DMS 273 (cell line): ENCODE measurements around the gene ZBTB7A.

Experiments used
- DNase-seq: peaks from one replicate; lab custom pipeline; 2025; ENCODE audit not compliant: unreplicated experiment; lab: John Stamatoyannopoulos, UW

The ZBTB7A gene

DNA sequence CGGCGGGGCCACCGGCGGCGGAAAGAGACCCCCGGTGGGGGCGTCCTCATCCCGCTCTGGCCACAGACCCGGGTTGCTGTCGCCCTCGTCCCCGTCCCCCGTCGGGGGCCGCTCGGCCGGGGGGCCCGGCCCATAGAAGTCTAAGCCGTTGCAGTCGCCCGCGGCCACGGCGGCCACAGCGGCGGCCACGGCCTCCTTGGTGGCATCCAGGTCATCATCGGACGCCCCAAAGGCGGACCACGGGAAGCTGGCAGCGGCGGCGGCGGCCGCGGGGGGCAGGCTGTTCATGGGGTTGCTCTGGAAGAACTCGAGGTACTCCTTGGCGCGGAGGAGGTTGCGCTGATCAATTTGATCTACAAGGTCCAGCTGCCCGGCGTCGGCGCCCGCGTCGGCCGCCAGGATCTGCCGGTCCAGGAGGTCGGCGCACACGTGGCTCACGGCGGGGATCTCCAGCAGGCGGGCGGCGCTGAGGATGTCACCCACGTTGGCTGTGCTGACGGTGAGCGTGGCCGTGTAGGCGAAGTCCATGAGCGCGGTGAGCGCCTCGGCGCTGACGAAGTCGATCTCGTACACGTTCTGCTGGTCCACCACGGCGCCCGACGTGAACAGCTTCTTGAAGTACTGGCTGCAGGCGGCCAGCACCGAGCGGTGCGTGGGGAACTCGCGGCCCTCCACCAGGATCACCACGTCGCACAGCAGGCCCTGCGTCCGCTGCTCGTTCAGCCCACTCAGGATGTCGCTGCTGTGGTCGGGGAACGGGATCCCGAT is 12.1 kb downstream of the ZBTB7A start:
- no peak for DNase-seq

DNA sequence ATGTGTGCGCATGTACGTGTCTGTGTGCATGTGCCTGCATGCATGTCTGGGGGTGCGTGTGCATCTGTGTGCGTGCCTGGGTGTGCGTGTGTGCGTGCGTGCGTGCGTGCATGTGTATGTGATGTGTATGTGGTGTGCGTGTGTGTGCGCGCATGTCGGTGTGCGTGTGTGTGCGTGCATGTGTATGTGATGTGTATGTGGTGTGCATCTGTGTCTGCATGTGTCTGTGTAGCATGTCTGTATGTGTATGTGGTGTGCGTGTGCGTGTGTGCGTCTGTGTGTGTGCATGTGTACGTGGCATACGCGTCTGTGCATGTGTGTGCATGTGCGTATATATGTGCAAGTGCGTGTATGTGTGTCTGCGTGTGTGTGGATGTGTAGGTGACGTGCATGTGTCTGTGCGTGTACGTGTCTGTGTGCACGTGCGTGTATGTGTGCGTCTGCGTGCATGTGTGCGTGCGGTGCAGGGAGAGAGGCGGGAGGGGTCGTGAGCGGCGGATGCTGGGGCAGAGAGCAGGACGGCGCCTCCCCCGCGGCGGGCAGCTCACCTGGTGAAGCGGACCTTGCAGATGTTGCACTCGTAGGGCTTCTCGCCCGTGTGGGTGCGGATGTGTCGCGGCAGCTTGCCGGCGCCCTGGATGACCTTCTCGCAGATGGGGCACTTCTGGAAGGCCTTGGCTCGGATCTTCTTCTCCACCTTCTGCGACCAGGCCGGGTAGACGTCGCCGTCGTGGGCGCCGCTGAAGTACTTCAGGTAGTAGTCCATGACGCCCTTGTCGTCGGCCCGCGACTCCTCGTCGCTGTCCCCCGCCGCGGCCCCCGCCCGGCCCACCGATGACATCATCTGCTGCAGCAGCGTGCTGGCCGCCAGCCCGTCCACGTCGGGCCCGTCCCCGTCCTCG is 13.0 kb downstream of the ZBTB7A start:
- no peak for DNase-seq

DNA sequence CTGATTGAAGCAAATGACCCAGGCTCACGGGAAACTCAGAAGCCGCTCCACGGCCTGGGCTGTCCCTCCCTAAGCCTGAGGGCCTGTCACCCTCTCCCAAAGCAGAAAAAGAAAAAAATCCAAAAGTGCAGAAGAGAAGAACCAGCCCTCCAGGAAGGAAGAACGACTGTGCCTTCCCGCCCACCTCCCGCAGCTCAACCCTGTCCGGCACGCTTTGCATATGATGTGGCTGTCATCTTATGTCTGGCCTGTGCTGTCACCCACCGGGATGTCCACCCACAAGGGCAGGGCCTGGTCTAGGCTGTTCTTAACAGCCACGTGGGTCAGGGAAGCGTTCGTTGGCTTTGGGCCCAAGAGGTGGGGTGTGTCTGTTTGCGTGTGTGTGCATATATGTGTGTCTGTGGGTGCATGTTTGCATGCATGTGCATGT is 13.7 kb downstream of the ZBTB7A start:
- DNase-seq, result no peak

DNA sequence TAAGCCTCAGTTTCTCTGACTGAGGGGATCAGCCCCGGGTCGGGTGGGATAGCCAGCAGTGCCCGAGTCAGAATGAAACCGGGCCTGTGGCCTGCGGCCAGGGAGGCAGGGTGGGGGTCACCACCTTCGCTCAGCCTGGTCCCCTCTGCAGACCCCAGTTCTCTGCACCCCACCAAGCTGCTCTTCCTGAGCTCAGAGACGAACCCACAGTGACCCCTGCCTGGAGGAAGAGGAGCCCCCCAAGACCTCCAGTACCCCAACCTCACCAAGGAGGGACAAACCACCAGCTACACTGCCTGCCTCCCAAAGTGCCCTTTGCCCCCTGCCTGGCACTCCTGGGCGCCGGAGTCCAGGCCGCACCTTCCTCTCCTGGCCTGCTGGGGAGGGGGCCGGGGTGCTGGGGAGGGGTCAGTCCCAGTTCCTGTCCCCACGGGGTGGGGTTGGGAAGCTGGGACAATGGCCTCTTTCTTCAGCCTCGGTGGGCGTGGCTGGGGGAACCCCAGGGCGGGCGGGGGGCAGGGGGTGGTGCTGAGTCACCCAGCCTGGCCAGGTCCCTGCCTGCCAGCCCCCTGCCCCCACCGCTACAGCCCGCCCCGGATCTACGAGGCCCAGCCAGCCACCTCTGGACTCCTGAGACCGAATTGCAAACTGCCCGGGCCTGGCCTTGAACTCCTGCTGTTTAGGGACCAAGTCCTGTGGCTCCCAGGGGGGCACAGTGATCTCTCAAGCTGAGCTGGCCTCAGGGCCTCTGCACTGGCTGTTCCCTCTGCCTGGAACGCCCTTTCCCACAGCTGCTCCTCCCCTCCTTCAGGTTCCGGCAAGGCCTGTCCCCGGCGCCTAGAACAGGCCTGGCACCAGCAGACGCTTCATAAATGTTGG is 14.3 kb downstream of the ZBTB7A start:
- DNase-seq, result no peak

DNA sequence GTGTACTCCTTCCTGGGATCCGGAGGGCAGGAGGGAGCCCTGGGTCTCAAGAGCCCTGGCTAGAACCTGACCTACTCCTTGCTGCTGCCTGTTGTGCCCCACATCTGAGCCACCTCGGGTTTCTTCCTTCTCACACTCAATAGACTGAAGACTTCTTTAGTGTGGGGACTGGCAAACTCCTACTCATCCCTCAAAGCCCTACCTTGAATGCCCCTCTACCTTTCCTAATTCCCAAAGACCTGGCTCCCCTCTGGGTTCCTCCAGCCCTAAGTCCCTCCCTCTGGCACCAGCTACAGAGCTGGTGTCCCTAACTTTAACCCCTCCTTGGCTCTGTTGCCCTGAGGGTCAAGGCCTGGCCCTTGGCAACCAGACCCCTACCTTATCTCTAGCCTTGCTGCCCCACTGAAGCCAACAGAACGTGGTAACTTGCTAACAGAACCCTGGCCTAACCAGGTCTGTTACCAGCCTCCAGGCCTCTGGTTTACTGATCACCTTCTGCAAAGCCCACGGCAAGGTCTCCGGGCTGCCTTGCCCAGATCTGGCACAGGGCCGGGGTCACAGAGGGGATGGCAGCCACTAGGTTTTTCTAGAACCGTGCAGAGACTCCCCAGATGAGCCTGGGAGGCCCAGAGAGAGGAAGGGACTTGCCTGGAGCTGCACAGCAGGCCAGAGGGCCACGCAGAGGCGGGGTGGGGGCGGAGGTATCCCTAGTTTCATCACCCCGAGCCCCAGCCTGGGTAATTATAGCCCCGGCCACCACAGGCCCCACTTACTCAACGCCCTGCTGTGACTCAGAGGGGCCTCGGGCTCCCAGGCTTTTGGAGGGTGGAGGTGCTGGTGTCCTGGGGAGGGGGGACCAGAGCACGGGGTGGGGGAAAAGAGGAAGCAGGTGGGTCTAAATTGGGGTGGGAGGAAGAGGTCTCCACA is 15.3 kb downstream of the ZBTB7A start:
- DNase-seq, result no peak

DNA sequence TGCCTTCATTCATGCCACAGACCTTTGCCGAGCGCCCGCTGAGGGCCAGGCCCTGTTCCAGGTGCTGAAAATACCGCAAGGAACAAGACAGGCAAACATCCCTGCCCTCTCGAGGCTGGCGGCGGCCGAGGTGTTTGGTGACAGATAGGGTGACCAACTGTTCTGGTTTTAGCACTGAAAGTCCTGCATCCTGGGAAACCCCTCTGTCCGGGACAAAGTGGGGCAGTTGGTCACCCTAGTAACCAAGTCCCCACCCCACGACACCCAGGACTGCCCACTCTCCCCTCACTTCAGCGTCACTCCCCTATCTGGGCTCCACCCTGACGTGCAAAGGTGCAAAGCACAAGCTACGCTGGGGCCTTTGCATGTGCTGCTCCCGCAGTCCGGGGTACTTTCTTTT is 17.3 kb downstream of the ZBTB7A start:
- DNase-seq, result no peak

DNA sequence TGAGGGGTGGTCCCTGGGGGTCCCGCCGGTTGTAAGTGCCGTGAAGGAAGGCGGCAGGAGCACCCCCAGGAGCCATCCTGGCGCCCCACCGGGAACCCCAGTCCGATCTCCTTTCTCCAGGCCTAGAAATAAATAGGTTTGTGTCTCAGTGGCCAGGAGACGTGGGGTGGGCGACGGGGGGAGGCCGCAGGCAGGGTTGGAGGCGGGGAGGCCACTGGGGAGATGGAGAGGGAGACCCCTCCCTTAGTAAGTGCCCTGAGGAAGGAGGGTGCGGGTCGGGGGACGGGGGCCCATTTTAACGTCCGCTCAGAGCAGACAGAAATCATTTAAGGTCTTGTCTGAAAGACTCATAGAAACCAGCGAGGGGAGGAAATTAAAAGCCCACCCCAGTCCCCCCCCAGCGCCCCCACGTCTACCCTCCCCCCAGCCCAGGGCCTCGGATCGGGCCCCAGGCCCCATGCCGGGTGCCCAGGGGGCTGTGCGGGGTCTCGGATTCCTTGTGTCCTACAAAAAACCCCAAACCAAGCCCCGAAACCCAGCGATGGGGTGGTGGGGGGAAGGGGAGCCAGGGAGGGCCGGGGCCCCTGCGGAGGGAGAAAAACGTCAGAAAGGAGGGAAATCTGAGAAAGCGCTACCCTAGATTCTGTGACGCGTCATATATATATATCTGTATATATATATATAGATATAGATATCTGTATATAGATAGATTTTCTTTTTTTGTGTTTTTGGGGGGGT is 19.6 kb downstream of the ZBTB7A start:
- DNase-seq, result no peak

DNA sequence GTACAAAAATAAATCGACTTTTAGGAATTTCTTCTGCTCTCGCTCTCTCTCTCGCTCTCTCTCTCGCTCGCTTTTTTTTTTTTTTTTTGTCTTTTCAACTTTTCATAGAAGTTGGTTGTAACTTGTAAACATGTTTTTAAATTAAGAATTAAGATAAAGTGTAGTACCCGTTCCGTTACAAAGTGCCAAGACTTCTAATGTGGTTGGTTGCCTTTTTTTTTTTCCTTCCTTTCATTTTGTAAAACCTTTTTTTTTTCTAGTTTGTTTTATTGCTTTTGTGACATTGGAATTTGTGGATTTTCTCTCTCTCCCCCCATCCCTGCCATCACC is 20.4 kb downstream of the ZBTB7A start:
- DNase-seq, result no peak

DNA sequence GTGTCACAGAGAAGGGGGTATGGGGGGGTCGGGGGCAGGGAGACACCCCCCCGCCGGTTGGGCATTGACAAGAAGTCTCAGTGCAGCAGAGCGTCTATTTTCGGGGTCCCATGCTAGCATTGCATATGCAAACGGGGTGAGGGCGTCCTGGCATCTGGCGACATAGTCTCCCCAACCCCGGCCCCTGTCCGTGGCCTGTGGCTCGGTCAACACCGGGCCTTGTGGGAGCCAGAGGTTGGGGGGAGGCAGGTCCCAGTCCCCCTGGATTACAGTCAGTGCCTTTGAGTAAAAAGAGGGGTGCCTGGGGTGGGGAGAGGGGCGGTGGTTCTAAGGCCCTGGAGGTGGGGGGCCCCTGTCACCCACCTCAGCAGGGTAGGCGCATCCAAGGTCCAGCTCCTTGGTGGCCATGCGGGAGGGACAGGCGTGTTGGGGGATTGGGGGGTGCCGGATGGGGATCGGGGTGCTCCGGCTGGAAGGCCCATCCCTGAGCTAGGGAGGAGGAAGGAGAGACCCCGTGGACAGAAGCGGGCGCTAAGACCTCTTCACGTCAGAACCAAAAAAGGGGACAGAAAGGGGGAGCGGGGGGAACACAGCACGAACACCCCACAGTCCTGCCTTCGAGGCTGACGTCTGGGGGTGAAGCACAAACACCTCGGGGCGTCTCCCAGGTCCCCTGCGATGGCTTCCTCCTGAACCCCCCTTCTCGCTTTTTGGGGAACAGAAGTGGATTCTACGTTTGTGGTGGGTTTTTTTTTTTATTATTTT is 20.9 kb downstream of the ZBTB7A start:
- no peak for DNase-seq

DNA sequence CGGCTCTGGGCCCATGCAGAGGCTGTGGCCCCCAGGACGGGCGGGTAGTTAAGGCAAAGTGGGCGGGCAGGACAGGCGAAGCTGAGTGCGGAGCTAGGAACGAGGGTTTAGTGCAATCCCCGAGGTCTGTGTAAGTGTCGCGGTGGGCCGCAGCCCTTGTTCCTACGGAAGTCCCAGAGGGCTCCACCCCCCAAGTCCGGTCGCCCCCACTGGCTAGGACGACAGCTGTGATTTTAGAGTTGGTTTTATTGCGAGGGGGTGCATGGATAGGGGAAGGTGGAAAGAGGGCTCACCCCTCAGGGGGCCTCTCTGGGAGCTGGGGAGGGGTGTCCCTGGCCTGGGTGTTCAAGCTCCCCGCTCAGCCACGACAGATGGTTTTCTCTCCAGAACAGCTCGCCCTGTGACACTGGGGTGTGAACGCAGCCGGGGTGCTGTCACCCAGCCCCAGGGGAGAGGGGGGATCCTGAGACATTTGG is 21.7 kb downstream of the ZBTB7A start:
- no peak for DNase-seq

DNA sequence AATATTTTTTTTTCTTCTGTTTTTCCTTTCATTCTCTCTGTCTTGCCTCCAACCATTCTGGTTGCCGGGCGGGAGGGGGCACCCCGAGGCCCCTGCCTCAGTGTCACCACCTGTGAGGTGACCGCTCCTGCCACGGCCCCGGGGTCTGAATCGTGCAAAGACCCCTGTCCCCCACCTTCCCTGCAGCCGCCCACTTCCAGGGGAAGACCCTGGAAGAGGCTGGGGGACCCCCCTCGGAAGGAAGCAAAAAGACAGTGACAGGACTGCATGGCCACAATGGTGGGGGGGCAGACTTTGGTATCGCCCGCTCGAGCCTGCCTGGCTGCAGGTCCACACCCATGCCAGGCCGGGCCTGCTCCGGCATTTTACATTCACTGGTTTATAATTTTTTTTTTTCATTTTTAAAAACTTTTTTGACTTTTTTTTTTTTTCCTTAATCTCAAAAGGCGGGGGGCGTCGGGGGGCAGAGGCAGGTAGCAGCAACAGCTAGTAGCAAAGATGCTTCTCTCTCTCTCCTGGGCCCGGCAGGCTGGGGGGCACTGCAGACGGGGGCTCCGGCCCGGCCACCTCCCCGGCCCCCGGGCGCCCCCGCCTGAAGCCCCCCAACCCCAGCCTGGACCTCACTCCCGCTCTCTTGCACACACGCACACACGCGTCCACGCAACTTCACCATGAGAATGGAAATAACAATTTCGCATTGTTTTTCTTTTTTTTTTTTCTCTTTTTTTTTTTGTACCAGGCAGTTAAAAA is 22.6 kb downstream of the ZBTB7A start:
- no peak for DNase-seq

DNA sequence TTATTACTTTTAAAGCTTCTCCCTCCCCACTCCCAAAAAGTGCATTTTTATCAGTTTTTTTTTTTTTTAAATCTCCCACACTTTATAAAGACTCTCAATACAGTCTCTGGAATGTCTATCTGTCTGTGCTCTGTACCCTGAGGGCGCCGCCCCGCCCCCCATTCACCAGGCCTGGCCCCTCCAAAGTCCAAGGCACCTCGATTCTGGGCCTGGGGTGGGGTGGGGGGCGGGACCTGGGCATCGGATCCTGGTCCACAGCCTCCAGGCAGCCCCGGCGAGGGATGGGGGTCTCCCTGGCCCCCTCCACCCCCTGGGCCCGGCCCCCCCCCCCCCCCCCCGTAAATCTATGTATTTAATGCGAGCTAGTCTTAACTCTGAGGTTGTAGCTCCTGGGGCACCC is 23.3 kb downstream of the ZBTB7A start:
- no peak for DNase-seq

DNA sequence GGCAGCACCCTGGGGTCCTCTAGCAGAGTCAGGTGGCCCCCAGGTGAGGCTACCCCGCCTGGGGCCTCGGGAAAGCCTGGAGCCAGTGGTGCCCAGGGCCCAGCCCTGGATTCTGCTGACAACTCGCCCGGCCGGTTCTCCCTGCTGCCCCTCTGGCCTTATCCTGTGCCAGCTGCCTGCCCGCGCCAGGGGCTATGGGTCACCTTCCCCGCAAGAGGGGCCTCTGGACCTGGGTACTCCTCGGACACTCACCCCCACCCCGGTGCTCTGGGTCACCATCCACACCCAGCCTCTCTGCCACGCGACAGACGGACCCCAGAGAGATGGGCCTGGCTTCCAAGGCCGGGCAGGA is 24.0 kb downstream of the ZBTB7A start:
- DNase-seq, result no peak

DNA sequence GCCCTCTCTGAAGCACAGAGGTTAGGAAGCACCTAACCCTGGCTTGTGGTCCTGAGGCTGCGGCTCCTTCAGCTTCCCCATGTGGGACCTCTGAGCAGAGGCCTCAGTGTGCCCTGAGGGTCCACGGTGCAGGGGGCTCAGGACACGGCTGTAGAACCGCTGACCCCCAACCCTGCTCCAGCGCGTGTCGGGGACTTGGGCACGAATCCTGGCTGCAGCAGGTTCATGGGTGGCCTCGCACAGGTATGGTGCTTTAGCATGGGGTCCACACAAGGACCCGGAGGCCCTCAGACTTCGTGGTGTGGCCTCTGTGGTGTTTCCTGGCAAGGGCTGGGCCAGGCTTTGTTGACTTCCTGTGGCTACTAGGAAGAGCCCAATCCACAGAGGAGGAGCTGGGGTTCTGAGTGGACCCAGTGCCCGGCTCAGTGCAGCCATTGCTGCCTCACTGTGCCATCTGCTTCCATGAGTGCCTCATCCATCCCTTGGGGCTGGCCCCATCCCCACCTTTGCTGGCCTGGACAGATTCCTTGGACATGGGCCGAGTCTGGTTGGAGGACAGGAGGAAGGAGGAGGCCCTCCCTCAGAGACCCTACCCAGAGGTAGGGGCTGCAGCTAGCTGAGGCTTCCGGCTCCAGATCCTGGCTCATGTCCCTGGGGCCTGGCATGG is 24.5 kb downstream of the ZBTB7A start:
- DNase-seq, result no peak

DNA sequence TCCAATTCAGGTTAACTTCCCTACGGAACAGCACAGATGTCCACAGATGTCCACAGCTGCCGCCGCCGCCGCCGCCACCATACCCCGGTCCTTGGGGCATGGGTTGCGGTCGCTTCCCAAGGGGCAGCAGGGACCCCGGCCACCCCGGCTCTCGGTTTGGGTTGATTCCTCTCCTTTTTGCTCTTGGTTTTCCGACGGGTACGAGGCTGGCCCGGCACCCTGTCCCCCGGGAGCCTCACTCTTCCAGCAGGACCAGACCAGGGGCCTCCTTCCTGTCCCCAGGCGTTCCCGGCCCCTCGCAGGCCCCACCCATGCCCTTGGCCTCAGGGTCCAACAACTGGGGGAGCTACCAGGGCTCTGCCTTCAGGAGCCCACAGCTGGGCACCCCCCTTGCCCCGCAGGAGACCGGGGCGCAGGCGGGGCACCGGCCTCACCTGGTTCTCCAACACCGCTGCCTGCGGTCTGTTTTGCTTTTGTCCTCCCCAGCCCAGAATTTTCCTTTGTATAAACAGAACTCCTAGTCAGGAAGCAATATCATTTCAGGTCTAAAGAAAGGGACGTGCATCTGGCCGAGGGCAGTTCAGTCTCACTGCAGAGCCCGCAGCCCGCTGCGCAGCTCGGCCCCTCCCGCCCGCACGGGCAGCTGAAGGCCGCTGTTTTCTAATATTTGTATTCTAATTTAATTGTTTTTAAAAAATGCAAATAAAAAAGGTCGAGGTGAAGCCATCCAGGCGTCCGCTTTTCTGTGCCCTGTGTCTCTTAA is 27.9 kb downstream of the ZBTB7A start:
- DNase-seq, result no peak

DNA sequence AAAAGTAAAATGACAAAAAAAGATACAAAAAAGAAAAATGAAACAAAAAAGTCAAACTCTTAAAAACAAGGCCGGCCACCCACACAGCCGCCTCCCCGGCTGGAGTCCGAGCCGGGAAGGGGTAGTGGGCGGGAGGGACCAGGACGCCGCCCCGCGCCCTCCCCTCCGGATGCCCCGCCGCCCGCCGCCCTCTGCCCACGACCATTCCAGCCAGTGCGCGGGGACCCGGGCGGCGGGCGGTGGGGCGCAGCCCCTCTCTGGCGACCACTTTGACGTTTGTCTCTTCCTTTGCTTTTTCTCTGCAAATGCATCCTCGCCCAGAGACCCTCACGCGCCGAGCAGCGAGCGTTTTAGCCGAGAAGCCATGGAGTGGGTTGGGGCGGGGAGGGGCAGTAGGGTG is 28.6 kb downstream of the ZBTB7A start:
- no peak for DNase-seq
